GM20000 (cell line): ENCODE measurements around the gene ERGIC1.

ENCODE experiments used
- DNase-seq: peaks from one replicate; pipeline ENCODE4 v3.0.0; 2012; ENCODE audit warnings: low spot score
- CTCF ChIP-seq: IDR thresholded peaks from 2 replicates; pipeline ENCODE4 v1.5.1; 2012; ENCODE audit warnings: mild to moderate bottlenecking, control low read depth; ENCODE audit errors: extremely low read depth, missing control alignments

Gene ERGIC1

GRCh38 chr5:172866378-172866777 lies 32.3 kb downstream of the ERGIC1 start:
- no peak for DNase-seq
- TF ChIP-seq CTCF: no peak

- TF ChIP-seq CTCF: no peak
- DNase-seq: no peak
Observed at GRCh38 chr5:172866802-172867748, 33.0 kb downstream of the ERGIC1 start.

GRCh38 chr5:172867761-172868435 lies 33.8 kb downstream of the ERGIC1 start:
- TF ChIP-seq CTCF: no peak
- DNase-seq: no peak

- DNase-seq: no peak
- no peak for TF ChIP-seq CTCF
Observed at GRCh38 chr5:172868436-172868923, 34.4 kb downstream of the ERGIC1 start.

GRCh38 chr5:172868924-172869591 lies 35.0 kb downstream of the ERGIC1 start:
- DNase-seq: no peak
- TF ChIP-seq CTCF: no peak

- no peak for DNase-seq
- no peak for TF ChIP-seq CTCF
Observed at GRCh38 chr5:172869691-172870090, 35.6 kb downstream of the ERGIC1 start.
